HEK293 (cell line): ENCODE measurements around the gene CCDC38.

Experiments
- CTCF ChIA-PET: fragments of 350-600 bp; formaldehyde crosslinking; extraction: SDS; loops from one replicate; lab custom pipeline; 2021; ENCODE audit warnings: antibody characterized with exemption; lab: Yijun Ruan, JAX
- POLR2A ChIA-PET: fragments of 300-600 bp; formaldehyde crosslinking; extraction: SDS; loops from one replicate; lab custom pipeline; 2020; ENCODE audit warnings: antibody characterized with exemption, inconsistent platforms; lab: Yijun Ruan, JAX
- H3K27ac ChIP-seq: fragments of 200-500 bp; sonication (Bioruptor generic); 2 replicates; pipeline ENCODE4 v1.5.1; 2014; ENCODE audit warnings: low read depth, low read length, control low read depth, inconsistent platforms; ENCODE audit errors: extremely low read depth
- H3K36me3 ChIP-seq, 2 experiments: fragments of 200-500 bp in 1 of 2; sonication (Bioruptor generic) in 1 of 2; 1 replicate in 1 of 2; 2 replicates in 1 of 2; pipeline ENCODE4 v1.5.1; 2014 to 2017; ENCODE audit warnings: inconsistent platforms in 2 of 2, low read length in 2 of 2; ENCODE audit not compliant: control insufficient read depth in 2 of 2, insufficient read depth in 1 of 2
- H3K4me1 ChIP-seq: fragments of 200-500 bp; sonication (Bioruptor generic); 2 replicates; pipeline ENCODE4 v1.5.1; 2014; ENCODE audit warnings: mild to moderate bottlenecking, low read length, inconsistent platforms; ENCODE audit not compliant: control insufficient read depth, insufficient read depth
- H3K4me3 ChIP-seq: 2 replicates; pipeline ENCODE4 v1.5.1; 2011; ENCODE audit warnings: low read depth, mild to moderate bottlenecking, control low read depth, low read length, moderate library complexity
- H3K9me3 ChIP-seq: fragments of 200-500 bp; sonication (Bioruptor generic); 2 replicates; pipeline ENCODE4 v1.5.1; 2014; ENCODE audit warnings: low read depth, low read length, inconsistent platforms; ENCODE audit not compliant: control insufficient read depth, insufficient read depth
- IKZF3 ChIP-seq: fragments of 450-650 bp; IDR thresholded peaks from 2 replicates; pipeline ENCODE4 v1.5.0; 2018; ENCODE audit warnings: missing biosample characterization, mild to moderate bottlenecking, missing genetic modification characterization, moderate library complexity
- MEIS1 ChIP-seq: sonication (generic); formaldehyde crosslinking; IDR thresholded peaks from 2 replicates; pipeline ENCODE4 v1.8.1; 2022; ENCODE audit warnings: missing genetic modification reagents, mild to moderate bottlenecking, borderline replicate concordance
- MYNN ChIP-seq: fragments of 450-650 bp; formaldehyde crosslinking; IDR thresholded peaks from 2 replicates; pipeline ENCODE4 v1.5.1; 2016; ENCODE audit warnings: missing biosample characterization, missing genetic modification characterization, borderline replicate concordance
- SALL2 ChIP-seq: fragments of 450-650 bp; formaldehyde crosslinking; IDR thresholded peaks from 2 replicates; pipeline ENCODE4 v1.5.0; 2017; ENCODE audit warnings: missing biosample characterization, mild to moderate bottlenecking, missing genetic modification characterization, borderline replicate concordance
- ZNF274 ChIP-seq, 2 experiments: fragments of 200-500 bp in 1 of 2; fragments of 450-650 bp in 1 of 2; sonication (Bioruptor generic) in 1 of 2; formaldehyde crosslinking in 1 of 2; IDR thresholded peaks; 2 replicates each; pipeline versions ENCODE4 v1.5.1 to v1.6.1; 2014 to 2016; ENCODE audit warnings: borderline replicate concordance in 1 of 2, inconsistent platforms in 1 of 2, low read length in 1 of 2, missing biosample characterization in 1 of 2, missing genetic modification characterization in 1 of 2
- ZNF335 ChIP-seq: fragments of 450-650 bp; formaldehyde crosslinking; conservative IDR thresholded peaks from 2 replicates; pipeline ENCODE4 v1.5.1; 2016; ENCODE audit warnings: missing biosample characterization, missing genetic modification characterization
- ZNF529 ChIP-seq: fragments of 450-650 bp; formaldehyde crosslinking; IDR thresholded peaks from 2 replicates; pipeline ENCODE4 v1.5.1; 2017; ENCODE audit warnings: missing genetic modification characterization, missing biosample characterization; ENCODE audit not compliant: insufficient replicate concordance
- ZNF654 ChIP-seq: fragments of 450-650 bp; formaldehyde crosslinking; IDR thresholded peaks from 2 replicates; pipeline ENCODE4 v1.5.1; 2016; ENCODE audit warnings: low read depth, missing biosample characterization, missing genetic modification characterization
- ZNF660 ChIP-seq: fragments of 450-650 bp; IDR thresholded peaks from 2 replicates; pipeline ENCODE4 v1.5.1; 2018; ENCODE audit warnings: missing biosample characterization, mild to moderate bottlenecking, missing genetic modification characterization
- ZNF76 ChIP-seq: fragments of 450-650 bp; formaldehyde crosslinking; IDR thresholded peaks from 2 replicates; pipeline ENCODE4; 2016; ENCODE audit warnings: low read depth, missing biosample characterization, missing genetic modification characterization, borderline replicate concordance
- TF ChIP-seq, protein P1 (sequence below): fragments of 450-650 bp; formaldehyde crosslinking; IDR thresholded peaks from 2 replicates; pipeline ENCODE4 v1.5.1; 2017; ENCODE audit warnings: missing biosample characterization, missing genetic modification characterization
- TF ChIP-seq, protein P2 (sequence below): fragments of 450-650 bp; formaldehyde crosslinking; IDR thresholded peaks from 2 replicates; pipeline ENCODE4 v1.5.1; 2016; ENCODE audit warnings: missing biosample characterization, missing genetic modification characterization

The CCDC38 gene

DNA sequence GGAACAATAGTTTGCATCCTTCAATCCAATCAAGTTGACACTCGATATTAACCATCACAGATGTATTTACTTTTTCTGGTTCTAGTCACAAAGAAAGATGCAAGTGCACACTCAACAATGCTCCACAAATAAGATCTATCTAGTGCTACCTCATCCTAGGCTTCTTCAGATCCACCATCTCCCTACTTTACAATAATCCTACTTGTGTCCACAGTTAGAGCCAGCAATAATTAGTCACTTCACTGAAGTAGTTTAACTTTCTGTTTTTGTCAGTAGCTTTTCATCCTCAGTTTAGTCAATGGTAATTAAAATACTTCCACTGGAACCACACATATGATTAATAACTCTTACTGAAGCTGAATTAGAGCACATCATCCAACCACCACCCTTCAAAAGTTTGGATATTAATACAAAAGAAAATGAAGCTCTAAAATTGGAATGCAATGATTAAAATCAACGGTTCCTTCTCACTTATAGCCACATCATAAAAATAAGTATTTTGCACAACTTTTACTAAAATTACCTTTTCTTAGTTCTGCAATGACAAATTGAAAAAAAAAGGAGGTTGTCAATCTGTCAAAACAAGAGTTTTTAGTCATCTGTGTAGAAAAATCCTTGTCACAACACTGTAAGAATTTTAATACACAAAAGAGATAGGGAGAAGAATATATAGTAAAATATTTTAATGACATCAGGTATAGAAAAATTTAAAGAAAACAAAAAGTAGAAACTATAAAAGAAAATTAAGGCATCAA, 111.9 kb downstream of the CCDC38 start:
- no peaks in the 10 kb centered on the region for H3K9me3 ChIP-seq
- no peak overlapping the region for H3K27ac ChIP-seq
- peaks cover 9% of the 10 kb centered on the region for H3K4me1 ChIP-seq
- H3K36me3 ChIP-seq = no peaks in the 10 kb centered on the region
- ChIA-PET CTCF (interaction anchor here (0.6 to 1.5 kb wide), 2 partner anchors 10 to 355 kb away, joined by 3 to 4 read pairs; no protein-coding TSS in a partner anchor), POLR2A (no interaction called here)
- TF ChIP-seq ZNF335 (tag by site-specific recombination) = no peak
- no peak for TF ChIP-seq ZNF76 (tag by site-specific recombination)
- TF ChIP-seq SALL2 (tag by site-specific recombination) = no peak
- no peak for TF ChIP-seq ZNF654 (tag by site-specific recombination)
- H3K4me3 ChIP-seq = no peak overlapping the region

DNA sequence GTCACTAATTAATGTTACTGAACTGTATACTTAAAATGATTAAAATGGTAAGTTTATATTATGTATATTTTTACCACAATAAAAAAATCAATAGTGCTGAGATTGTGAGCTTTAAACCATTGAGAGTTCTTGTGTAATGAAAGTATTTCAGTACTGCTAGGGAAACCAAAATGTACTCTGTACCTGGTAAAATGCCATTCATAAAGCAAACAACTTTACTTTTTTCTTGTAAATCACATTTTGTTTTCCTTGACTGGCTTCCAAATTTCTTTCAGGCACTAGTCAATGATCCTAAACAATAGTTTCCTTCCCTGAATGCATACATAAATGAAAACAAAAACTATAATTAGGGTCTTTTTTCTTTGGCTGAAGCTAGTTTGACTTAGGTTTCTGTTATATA, 113.0 kb downstream of the CCDC38 start:
- TF ChIP-seq, protein P1, sequence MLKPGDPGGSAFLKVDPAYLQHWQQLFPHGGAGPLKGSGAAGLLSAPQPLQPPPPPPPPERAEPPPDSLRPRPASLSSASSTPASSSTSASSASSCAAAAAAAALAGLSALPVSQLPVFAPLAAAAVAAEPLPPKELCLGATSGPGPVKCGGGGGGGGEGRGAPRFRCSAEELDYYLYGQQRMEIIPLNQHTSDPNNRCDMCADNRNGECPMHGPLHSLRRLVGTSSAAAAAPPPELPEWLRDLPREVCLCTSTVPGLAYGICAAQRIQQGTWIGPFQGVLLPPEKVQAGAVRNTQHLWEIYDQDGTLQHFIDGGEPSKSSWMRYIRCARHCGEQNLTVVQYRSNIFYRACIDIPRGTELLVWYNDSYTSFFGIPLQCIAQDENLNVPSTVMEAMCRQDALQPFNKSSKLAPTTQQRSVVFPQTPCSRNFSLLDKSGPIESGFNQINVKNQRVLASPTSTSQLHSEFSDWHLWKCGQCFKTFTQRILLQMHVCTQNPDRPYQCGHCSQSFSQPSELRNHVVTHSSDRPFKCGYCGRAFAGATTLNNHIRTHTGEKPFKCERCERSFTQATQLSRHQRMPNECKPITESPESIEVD (tag by site-specific recombination) = peak; percentile 70
- no peak for TF ChIP-seq ZNF529 (tag by site-specific recombination)
- Histone ChIP-seq H3K9me3 (no peaks in the 10 kb centered on the region), H3K27ac (no peak overlapping the region), H3K4me3 (no peak overlapping the region), H3K36me3 (no peaks in the 10 kb centered on the region), H3K4me1 (peaks cover 9% of the 10 kb centered on the region)
- ChIA-PET POLR2A (no interaction called here), CTCF (no interaction called here)

DNA sequence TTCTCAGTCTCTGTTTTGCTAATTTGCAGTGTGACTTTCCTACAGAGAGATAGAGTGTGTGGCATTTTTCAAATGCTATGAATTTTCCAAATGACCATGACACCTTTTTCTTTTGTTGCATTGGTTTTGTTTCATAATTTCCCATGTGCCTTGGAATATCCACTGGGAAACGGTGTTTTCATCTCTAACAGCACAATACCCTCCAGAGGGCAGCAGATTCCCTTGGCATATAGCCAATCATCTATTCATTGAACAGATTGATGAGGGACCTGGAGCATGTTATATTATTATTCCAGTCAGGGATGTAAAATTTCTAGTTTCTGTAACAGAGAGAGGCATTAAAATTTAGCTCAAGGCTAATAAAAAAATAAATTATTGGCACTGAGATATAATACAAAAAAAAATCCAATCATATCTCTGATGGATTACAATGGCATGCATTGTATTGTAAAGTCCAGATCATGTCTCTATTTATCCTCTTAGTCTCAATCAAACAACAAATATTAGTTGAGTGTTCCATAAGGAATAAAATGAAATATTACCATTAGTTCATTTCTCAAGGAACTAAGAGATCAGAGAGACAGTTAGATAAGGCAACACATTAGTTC, 122.2 kb downstream of the CCDC38 start:
- Histone ChIP-seq H3K36me3 (no peaks in the 10 kb centered on the region), H3K4me3 (no peak overlapping the region), H3K4me1 (no peaks in the 10 kb centered on the region), H3K27ac (no peak overlapping the region)
- POLR2A ChIA-PET = no interaction called here
- CTCF ChIA-PET = interaction anchor here (0.6 to 0.8 kb wide), 6 partner anchors 11 to 283 kb away, joined by 3 to 6 read pairs (median 4); no protein-coding TSS in a partner anchor
- TF ChIP-seq IKZF3 (tag by site-specific recombination) (peak; percentile 14; the same call in 1 of the 2 replicates), MEIS1 (CRISPR knock-in tag) (no peak), ZNF660 (tag by site-specific recombination) (peak; percentile 55; the same call in 1 of the 2 replicates), ZNF274 (IDR thresholded peaks at IDR 0.05; ENCODE audit: low read length) (no peak), ZNF274 (tag by site-specific recombination; IDR thresholded peaks at IDR 0.05; ENCODE audit: borderline replicate concordance) (no peak), MYNN (tag by site-specific recombination) (no peak), ZNF654 (tag by site-specific recombination) (peak; percentile 24; the same call in 1 of the 2 replicates)
- TF ChIP-seq, protein P2, sequence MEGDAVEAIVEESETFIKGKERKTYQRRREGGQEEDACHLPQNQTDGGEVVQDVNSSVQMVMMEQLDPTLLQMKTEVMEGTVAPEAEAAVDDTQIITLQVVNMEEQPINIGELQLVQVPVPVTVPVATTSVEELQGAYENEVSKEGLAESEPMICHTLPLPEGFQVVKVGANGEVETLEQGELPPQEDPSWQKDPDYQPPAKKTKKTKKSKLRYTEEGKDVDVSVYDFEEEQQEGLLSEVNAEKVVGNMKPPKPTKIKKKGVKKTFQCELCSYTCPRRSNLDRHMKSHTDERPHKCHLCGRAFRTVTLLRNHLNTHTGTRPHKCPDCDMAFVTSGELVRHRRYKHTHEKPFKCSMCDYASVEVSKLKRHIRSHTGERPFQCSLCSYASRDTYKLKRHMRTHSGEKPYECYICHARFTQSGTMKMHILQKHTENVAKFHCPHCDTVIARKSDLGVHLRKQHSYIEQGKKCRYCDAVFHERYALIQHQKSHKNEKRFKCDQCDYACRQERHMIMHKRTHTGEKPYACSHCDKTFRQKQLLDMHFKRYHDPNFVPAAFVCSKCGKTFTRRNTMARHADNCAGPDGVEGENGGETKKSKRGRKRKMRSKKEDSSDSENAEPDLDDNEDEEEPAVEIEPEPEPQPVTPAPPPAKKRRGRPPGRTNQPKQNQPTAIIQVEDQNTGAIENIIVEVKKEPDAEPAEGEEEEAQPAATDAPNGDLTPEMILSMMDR (tag by site-specific recombination) = peak; percentile 20; the same call in 1 of the 2 replicates
- TF ChIP-seq, all 188 proteins: peak for 4
- H3K9me3 ChIP-seq = no peaks in the 10 kb centered on the region
